Limb (tissue), 2 donors: Measurements from ENCODE around the gene BTG3.
A peak's percentile ranks its signal among the peaks of the same experiment; 100 is the strongest.

Source experiments
- DNase-seq, 2 donors: peaks; one replicate each; pipeline ENCODE4 v3.0.0-alpha.2; 2016; ENCODE audit errors: extremely low spot score in 2 of 2

The BTG3 gene

DNA sequence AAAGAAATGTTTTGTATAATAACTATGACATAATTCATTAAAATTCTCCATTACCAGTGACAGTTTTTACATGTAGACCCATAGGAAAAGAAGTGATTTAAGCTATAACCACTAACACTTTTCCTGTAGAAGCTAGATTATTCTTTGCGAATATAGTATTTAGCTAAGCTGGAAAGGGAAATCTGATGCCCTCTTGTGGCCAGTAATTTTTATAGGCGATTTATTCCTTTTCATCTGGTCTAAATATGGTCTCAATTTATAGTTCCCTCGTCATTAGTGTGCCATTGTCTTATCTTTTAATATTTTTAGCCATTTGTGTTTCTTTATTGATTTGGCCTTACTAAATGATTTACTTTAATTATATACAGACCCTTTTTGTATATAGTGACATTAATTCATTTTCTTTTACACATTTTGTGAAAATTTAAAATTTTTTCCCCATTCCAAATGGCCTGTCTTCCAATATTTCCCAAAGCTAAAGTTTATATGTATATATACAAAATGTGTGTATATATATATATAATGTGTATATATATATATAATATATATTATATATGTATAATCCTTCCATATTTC, 26.7 kb downstream of the BTG3 start:
- peak in 1 of 2 donors; percentile 72 for DNase-seq

DNA sequence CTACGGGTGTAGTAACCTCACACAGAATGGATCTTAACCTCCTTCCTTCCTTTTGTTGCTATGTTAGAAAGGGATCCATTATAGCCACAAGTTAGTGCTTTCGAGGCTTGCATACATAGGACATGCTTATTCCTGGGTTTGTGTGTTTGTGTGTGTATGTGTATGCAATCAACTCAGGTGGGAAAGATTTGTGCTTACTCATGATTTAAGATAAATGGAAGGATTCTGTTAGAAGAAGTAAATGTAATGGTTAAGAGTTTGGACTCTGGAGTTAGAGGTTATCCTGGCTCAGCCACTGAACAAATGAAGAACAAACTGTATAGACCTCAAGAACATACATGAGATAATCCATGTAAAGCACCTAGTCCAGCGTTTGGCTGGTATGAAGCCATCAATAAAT, 28.8 kb downstream of the BTG3 start:
- DNase-seq, result no peak

DNA sequence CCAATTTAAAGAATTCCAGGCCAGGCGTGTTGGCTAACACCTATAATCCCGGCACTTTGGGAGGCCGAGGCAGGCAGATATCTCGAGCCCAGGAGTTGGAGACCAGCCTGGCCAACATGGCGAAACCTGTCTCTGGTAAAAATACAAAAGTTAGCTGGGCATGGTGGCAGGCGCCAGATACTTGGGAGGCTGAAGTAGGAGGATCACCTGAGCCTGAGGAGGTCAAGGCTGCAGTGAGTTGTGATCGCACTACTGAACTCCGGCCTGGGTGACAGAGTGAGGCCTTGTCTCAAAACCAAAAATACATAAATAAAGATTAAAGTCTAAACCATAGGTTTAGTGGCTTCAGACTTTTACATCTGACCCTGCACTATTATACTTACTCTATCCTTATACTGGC, 32.4 kb downstream of the BTG3 start:
- no peak for DNase-seq

DNA sequence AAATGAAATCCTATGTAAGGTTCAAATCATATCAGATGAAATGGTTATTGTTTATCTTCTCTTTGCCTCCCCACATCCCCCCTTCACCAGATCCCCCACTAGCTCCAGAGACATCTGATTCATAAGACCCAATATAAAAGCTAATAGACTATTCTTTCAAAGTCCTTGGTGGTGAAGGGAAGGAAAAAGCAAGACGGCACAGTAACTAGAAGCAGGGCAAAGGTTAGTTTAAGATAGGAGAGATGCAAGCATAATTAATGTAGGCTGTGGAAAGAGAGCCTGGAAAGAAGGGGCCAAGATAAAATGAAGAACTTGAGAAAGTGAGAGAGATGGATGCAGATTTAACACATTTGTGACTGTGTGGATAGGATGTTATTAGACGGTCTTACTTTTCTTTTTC, 33.8 kb downstream of the BTG3 start:
- DNase-seq, result no peak

DNA sequence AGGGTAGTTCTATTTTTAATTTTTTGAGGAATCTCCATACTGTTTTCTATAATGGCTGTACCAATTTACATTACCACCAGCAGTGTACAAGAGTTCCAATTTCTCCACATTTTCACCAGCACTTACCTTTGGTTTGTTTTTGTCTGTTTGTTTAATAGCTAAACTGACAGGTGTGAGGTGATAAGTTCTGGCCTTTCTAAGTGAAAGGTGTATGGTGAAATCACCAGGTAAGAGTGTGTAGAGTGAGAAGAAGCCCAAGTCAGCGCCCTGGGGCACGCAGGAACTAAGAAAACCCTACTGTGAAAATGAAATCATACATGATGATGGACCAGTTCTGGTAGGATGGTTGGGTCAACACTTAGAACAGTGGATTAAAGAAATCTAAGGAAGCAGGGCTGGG, 34.5 kb downstream of the BTG3 start:
- no peak for DNase-seq

DNA sequence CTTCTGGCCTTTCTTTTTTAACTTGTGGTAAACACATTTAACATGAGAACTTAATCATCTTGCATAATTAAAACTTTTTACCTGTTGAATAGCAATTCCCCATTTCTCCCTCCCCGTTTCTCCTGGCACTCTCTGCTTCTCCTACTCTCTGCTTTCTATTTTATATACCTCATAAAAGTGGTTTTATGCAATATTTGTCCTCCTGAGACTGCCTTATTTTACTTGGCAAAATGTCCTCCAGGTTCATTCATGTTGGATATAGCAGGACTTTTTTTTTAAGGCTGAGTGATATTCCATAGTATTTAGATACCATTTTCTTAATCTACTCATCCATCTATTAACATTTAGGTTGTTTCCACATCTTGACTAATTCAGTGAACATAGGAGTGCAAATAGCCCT, 35.0 kb downstream of the BTG3 start:
- no peak for DNase-seq

DNA sequence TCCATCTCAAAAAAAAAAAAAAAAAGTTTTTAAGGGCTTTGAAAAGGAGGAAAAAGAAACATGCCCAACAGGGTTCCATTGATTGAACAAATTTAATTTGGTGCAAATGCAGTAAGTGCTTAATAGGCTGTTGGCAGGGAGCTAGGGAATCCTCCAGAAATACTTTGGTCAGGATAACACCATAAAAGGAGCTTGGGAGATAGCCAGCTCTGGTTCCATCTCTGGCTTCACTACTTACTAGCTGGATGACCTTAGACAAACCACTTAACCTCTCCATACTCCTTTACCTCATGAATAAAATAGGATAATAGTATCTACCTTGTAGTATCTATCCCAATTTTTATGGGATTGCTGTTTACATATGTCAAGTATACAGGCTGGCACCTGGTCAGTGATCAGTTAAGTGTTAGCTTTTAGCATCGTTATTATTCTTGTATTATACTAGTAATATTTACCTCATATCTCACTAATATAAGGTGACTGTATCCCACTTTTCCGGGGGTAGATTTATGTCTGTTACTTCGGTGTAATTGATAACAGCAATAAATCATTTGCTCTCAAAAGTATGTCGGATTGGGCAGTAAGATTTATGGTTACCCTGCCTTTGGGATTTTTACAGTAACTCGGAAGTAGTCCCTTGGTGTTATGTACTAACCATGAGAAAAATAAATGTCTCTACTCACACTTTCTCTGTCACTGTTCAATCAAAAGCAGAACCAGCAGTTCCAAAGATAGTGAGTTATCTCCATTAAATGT, 36.4 kb downstream of the BTG3 start:
- DNase-seq, result no peak

DNA sequence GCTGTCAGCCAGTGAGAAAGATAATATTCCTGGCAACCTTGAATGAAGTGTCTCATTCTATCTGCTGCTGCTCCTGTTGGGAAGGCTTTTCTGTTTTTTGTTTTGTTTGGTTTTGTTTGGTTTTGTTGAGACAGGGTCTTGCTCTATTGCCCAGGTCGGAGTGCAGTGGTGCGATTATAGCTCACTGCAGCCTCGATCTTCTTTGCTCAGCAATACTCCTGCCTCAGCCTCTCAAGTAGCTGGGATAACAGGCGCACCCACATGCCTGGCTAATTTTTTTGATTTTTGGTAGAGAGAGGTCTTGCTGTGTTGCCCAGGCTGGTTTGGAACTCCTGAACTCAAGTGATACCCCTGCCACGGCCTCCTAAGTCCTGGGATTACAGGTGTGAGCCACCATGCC, 37.6 kb downstream of the BTG3 start:
- no peak for DNase-seq

DNA sequence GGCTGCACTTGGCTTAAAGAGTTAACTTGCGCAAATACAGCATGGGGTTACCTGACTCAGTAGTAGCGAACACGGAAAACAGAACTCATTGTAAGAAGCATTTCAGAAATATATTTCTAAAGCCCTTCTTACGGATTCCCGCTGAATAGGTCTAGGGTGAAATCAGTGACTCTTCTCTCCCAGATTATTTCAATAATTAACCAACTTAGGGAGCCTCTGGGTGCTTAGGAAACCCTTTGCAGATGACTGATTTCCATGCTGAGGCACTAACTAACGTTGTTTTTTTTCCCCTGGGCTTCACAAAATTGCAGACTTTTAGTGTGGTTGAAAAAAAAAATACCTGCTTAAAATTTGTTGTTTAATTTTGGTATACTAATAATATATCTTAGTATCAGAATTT, 40.3 kb downstream of the BTG3 start:
- no peak for DNase-seq

DNA sequence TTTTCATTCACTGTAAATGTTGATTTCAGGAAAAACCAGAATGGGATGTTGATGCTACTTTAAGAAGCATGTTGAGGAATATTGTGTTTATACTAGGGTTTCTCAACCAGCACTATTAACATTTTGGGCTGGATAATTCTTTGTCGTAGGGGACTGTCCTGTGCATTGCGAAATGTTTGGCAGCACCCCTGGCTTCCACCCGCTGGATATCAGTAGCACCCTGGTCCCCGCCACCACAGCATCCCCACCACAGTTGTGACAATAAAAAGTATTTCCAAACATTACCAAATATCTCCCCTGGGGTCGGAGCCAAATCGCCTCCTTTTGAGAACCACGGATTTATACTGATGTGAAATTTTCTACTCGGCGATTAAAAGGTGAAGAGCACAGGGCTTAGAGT, 41.9 kb downstream of the BTG3 start:
- no peak for DNase-seq

DNA sequence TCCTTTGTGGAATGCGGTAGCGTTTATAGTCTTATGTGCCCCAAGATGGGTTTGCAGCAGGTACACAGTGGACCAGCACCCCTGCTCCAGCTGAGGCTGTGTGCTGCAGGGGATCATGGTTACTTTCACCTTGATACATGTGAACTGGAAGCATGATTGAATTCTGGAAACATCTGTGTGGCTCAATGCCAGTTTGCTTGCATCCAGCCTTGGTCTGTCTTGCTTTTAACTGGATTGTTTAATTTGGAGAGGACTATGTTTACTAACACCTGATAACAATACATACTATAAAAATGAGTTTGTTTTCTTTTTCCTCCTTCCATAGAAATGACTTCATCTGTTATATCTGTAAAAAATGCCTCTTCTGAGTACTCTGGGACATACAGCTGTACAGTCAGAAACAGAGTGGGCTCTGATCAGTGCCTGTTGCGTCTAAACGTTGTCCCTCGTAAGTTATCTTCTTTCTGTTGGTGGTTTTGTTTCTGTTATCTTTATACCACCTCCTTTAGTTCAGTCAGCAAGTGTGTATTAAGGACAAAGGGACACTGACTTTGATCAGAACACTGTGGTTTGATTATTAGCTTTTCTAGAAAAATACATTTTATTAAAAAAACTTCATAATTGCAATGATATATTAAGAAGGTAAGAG, 52.2 kb downstream of the BTG3 start:
- DNase-seq, result no peak

DNA sequence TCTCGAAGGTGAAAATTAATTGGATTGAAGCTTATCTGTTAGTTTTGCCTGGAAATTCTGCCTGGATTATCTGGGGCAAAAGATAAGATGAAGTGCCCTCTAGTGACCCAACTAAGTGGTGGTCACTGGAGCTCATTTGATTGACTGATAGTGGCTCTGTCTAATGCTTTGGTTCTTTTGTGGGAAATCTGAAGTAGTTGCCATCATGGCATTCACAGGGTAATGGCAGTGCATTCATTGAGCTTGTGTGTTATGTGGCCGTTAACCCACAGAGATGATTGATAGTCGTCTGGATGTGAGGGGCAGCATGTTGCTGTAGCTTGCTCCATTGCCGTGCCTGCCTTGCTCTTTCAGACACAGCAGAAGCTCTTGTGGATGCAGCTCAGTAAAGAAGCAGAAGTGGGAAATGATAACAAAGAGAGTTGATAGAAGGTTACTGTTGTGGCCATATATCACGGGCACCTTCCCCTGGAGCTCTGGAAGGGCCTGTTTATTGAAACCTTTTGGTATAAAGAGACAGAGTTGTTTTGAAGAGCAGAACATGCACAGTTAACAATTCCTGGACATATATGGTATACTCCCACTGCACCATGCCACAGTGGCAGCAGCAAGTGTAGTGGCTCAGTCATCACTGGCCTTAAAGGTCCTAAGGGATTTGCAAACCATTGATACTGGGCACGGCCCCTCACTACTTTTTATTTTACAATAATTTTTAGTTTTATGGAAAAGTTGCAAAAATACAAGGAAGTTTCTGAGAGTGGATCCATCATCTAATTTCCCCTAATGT, 57.8 kb downstream of the BTG3 start:
- no peak for DNase-seq

DNA sequence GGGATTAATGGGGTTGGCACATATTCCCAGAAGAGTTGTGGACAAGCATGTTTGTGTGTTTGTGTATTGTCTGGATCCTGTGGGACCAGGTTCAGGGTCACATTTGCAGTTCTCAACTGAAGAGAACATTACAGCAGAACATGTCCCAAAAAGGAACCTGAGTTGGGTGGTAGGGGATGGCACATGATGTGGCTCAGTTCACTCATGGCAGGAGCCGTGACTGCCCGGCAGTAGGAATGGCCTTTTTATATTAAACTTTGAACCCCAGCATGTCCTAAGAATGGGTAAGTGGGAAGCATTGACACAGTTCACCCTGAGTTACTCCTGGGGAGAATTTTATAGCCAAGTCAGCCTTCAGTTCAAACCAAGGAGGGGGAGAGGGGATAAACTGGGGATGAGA, 58.6 kb downstream of the BTG3 start:
- no peak for DNase-seq

DNA sequence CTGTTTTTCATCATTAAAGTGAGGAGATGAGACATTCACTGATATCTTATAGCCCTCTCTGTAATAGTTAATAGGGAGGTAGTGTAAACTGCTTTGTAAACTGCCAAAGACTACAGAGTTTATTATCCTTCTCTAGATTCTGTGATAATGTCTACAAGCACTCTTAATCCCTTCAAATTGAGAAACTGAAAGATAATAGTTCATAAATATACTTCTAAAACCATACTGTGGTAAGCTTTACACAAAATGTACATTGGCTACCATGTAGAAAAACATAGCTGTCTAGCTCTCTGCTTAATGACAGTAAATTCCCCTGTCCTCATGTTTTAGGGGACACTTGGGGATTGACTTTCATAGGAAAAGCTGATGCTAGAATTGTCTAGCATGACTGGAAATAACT, 60.3 kb downstream of the BTG3 start:
- no peak for DNase-seq

DNA sequence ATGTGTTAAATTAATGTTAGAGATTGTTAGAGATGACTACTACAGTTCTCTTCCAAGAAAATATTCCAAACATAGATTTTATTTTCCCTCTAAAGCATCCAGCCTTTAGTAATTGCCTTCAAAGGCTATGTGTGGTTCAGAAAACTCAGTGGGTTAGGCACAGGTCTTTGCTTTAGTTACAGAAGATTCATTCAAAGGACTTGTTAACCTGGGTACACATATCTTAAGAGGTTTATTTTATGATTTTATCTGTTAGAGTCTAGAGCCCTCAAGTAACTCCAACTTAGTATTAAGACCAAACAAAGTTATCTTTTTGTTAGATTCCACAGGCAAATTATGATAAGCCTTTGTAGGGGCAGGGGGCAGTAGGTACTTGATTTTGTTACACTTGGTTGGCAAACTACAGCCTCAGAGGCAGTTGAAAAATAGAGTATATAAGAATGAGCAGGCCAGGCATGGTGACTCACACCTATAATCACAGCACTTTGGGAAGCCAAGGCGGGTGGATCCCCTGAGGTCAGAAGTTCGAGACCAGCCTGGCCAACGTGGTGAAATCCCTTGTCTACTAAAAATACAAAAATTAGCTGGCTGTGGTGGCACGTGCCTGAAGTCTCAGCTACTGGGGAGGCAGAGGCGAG, 61.9 kb downstream of the BTG3 start:
- DNase-seq, result no peak

DNA sequence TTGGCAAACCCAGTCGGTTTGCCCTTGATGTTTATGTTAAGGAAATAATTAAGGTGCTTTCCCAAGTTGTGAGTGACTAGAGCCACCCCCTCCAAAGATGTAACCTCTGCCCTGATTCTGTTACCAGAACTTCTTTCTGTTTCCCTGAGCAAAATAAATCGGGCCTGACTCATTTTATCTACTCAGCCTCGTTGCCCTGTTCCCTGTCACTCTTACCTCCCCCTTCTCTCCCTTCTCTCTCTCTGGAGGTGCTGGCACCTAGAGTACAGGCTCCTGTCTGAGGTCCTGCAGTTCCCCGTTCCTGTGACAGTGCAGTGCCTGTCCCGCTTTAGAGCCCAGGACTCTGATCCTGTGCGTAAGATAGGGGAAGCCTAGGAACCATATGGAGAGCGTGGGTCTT, 64.4 kb downstream of the BTG3 start:
- no peak for DNase-seq

DNA sequence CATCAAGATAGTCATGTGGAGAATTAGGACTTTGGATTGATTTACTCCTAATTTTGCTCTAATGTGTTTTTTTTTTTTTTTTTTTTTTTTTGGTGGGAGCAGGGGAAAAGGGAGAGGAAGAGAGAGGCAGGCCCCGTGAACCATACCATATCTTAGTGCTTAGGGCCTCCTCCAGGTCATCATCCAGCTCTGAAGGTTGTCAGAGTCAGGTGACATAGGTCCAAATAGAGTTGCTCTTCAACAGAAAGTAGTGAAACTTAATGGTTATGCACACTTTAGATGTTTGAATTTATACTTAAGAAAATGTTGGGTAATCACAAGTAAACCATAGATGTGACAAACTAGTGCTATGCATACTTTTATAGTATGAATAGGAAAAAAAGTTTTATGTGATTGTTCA, 67.7 kb downstream of the BTG3 start:
- DNase-seq, result no peak
